Right lobe of liver (tissue), 4 donors: Measurements from ENCODE around the gene MBP.

Source experiments
- POLR2A ChIP-seq: fragments of 450-650 bp; IDR thresholded peaks from one replicate; pipeline ENCODE4 v1.6.1; 2017; ENCODE audit warnings: antibody characterized with exemption, mild to moderate bottlenecking
- TF ChIP-seq, protein P1 (sequence below), 4 donors: fragments of 200-600 bp in 3 of 4; fragments of 450-650 bp in 1 of 4; IDR thresholded peaks; one replicate each; pipeline versions ENCODE4 v1.5.1 to v1.8.0; 2016 to 2022; ENCODE audit warnings: antibody characterized with exemption in 4 of 4, mild to moderate bottlenecking in 2 of 4
- donor health status: DM: no; HTN: no; CAD: no.
- donor health status: DM: no; HTN: no; CAD: no.
- donor health status: DM: no; HTN: yes; CAD: no.

- TF ChIP-seq, protein P1, sequence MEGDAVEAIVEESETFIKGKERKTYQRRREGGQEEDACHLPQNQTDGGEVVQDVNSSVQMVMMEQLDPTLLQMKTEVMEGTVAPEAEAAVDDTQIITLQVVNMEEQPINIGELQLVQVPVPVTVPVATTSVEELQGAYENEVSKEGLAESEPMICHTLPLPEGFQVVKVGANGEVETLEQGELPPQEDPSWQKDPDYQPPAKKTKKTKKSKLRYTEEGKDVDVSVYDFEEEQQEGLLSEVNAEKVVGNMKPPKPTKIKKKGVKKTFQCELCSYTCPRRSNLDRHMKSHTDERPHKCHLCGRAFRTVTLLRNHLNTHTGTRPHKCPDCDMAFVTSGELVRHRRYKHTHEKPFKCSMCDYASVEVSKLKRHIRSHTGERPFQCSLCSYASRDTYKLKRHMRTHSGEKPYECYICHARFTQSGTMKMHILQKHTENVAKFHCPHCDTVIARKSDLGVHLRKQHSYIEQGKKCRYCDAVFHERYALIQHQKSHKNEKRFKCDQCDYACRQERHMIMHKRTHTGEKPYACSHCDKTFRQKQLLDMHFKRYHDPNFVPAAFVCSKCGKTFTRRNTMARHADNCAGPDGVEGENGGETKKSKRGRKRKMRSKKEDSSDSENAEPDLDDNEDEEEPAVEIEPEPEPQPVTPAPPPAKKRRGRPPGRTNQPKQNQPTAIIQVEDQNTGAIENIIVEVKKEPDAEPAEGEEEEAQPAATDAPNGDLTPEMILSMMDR (IDR thresholded peaks at IDR 0.05) = no peak
- TF ChIP-seq POLR2A = no peak
These were observed 116.5 kb downstream of the MBP start for GRCh38 chr18:77015771-77016710.
